Tibial nerve (tissue), 3 donors: ENCODE measurements around the gene NTNG2.

ENCODE experiments used
- CTCF ChIP-seq, 5 experiments: fragments of 200-600 bp in 3 of 5; fragments of 450-650 bp in 2 of 5; sonication (generic) in 3 of 5; IDR thresholded peaks; one replicate each; pipeline ENCODE4 v1.5.1; 2016 to 2019; ENCODE audit warnings: antibody characterized with exemption in 5 of 5, mild to moderate bottlenecking in 3 of 5, moderate library complexity in 2 of 5
- POLR2A ChIP-seq, 2 donors: fragments of 450-650 bp; IDR thresholded peaks; one replicate each; pipeline ENCODE4 v1.6.1; 2017; ENCODE audit warnings: antibody characterized with exemption in 2 of 2, mild to moderate bottlenecking in 2 of 2, moderate library complexity in 2 of 2

DNA sequence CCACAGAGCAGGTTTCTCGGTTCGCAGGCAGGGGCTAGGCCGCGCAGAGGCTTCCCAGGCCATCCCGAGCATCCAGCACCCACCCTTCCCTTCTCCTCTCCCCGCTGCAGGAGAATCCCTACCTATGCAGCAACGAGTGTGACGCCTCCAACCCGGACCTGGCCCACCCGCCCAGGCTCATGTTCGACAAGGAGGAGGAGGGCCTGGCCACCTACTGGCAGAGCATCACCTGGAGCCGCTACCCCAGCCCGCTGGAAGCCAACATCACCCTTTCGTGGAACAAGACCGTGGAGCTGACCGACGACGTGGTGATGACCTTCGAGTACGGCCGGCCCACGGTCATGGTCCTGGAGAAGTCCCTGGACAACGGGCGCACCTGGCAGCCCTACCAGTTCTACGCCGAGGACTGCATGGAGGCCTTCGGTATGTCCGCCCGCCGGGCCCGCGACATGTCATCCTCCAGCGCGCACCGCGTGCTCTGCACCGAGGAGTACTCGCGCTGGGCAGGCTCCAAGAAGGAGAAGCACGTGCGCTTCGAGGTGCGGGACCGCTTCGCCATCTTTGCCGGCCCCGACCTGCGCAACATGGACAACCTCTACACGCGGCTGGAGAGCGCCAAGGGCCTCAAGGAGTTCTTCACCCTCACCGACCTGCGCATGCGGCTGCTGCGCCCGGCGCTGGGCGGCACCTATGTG, 36.1 kb downstream of the NTNG2 start:
- TF ChIP-seq CTCF (IDR thresholded peaks at IDR 0.05) (no peak), POLR2A (IDR thresholded peaks at IDR 0.05) (no peak)
